K562 (cell line): Measurements from ENCODE around the gene PATJ. TPM values are rescaled to one million over a fixed set of nuclear protein-coding genes. Genes with fewer than 3 reads are reported as not detected.

Source experiments
- ATAC-seq: fragments of 200-7000 bp; cut with Tn5 transposase; 3 replicates; pipeline ENCODE4 v1.9.1; 2020; ENCODE audit warnings: moderate library complexity
- BruUV-seq: library from RNA; stranded (reverse); fragments of 400-500 nt; replicated peaks from 2 replicates; lab custom pipeline; 2021; lab: Mats Ljungman, UMichigan
- CTCF ChIA-PET: fragments of 300-600 bp; formaldehyde crosslinking; extraction: SDS; loops from one replicate; lab custom pipeline; 2021; ENCODE audit warnings: low intra/inter-chr PET ratio; lab: Yijun Ruan, JAX
- POLR2A ChIA-PET: fragments of 300-600, 350-650 bp; sonication (Branson Sonifier 250); formaldehyde crosslinking; extraction: SDS; loops from one replicate; lab custom pipeline; 2021; ENCODE audit warnings: antibody characterized with exemption, inconsistent platforms; lab: Yijun Ruan, JAX
- DNase-seq, 4 experiments: peaks; one replicate each; pipeline versions ENCODE4 v3.0.0 to v3.0.0-alpha.2; 2011 to 2018; ENCODE audit warnings: low spot score in 3 of 4, mixed read lengths in 3 of 4; ENCODE audit errors: extremely low read depth in 1 of 4
- FAIRE-seq: peaks from 2 replicates; lab custom pipeline; 2011; peaks lifted over from hg19 to GRCh38; lab: Jason Lieb, UNC
- H2AFZ ChIP-seq: 2 replicates; pipeline ENCODE4 v1.6.0; 2011; ENCODE audit warnings: low read depth, low read length, control low read depth, inconsistent platforms
- H3K27ac ChIP-seq: fragments of 200-600 bp; 3 replicates; pipeline ENCODE4 v1.8.0; 2011; ENCODE audit warnings: low read depth, mild to moderate bottlenecking, control low read depth, inconsistent platforms, low read length, moderate library complexity, mixed read lengths; ENCODE audit errors: extremely low read depth
- H3K27me3 ChIP-seq, 2 experiments: fragments of 300-600 bp in 1 of 2; 2 replicates in 1 of 2; 3 replicates in 1 of 2; pipeline versions ENCODE4 v1.6.0 to v1.8.0; 2011; ENCODE audit warnings: inconsistent platforms in 2 of 2, low read length in 2 of 2, mild to moderate bottlenecking in 1 of 2, mixed read lengths in 1 of 2, moderate library complexity in 1 of 2; ENCODE audit not compliant: control insufficient read depth in 2 of 2, insufficient read depth in 2 of 2
- H3K36me3 ChIP-seq: fragments of 300-600 bp; 3 replicates; pipeline ENCODE4 v1.8.0; 2011; ENCODE audit warnings: mild to moderate bottlenecking, low read length, inconsistent platforms; ENCODE audit not compliant: control insufficient read depth, insufficient read depth
- H3K4me1 ChIP-seq, 2 experiments: fragments of 200-600 bp in 1 of 2; replicated peaks in 1 of 2; 2 replicates in 1 of 2; 3 replicates in 1 of 2; pipeline versions ENCODE4 v1.5.1 to v1.8.0; 2011; ENCODE audit warnings: inconsistent platforms in 2 of 2, low read length in 2 of 2, mild to moderate bottlenecking in 1 of 2, mixed read lengths in 1 of 2, moderate library complexity in 1 of 2; ENCODE audit not compliant: control insufficient read depth in 2 of 2, insufficient read depth in 2 of 2
- H3K4me2 ChIP-seq: 2 replicates; pipeline ENCODE4 v1.6.1; 2011; ENCODE audit warnings: low read length, control low read depth, inconsistent platforms, mixed read lengths; ENCODE audit not compliant: insufficient read depth
- H3K4me3 ChIP-seq: fragments of 200-600 bp; sonication (generic), shearing (Covaris generic); 2 replicates; pipeline ENCODE4 v1.5.1; 2016; ENCODE audit warnings: control low read depth, inconsistent platforms
- H3K79me2 ChIP-seq: fragments of 200-600 bp; 3 replicates; pipeline ENCODE4 v1.8.0; 2011; ENCODE audit warnings: low read length, inconsistent platforms; ENCODE audit not compliant: control insufficient read depth, insufficient read depth
- H3K9ac ChIP-seq, 2 experiments: 2 replicates each; pipeline versions ENCODE4 v1.6.0 to v1.6.1; 2011; ENCODE audit warnings: low read depth in 2 of 2, low read length in 2 of 2, control low read depth in 1 of 2, inconsistent platforms in 1 of 2, mild to moderate bottlenecking in 1 of 2, mixed read lengths in 1 of 2; ENCODE audit not compliant: insufficient read depth in 1 of 2
- H3K9me1 ChIP-seq: one replicate; pipeline ENCODE4 v1.6.0; 2011; ENCODE audit warnings: inconsistent platforms, mild to moderate bottlenecking, low read length, moderate library complexity; ENCODE audit not compliant: control insufficient read depth, insufficient read depth
- H3K9me3 ChIP-seq: replicated peaks from 2 replicates; pipeline ENCODE4 v1.5.1; 2011; ENCODE audit warnings: low read depth, low read length, inconsistent platforms; ENCODE audit not compliant: control insufficient read depth, insufficient read depth
- H4K20me1 ChIP-seq: replicated peaks from 2 replicates; pipeline ENCODE4 v1.6.1; 2011; ENCODE audit warnings: low read length, inconsistent platforms, mixed read lengths; ENCODE audit not compliant: control insufficient read depth, insufficient read depth
- CBFA2T2 ChIP-seq: fragments of 450-650 bp; conservative IDR thresholded peaks from 2 replicates; pipeline ENCODE4 v1.6.1; 2017; ENCODE audit warnings: mild to moderate bottlenecking
- CEBPG ChIP-seq, 3 experiments: fragments of 200-800 bp in 1 of 3; sonication (Bioruptor generic) in 1 of 3; sonication (generic) in 1 of 3; formaldehyde crosslinking in 1 of 3; IDR thresholded peaks in 2 of 3; conservative IDR thresholded peaks in 1 of 3; 2 replicates each; pipeline versions ENCODE4 v1.6.1 to v1.8.0; 2016 to 2022; ENCODE audit warnings: missing compliant biosample characterization in 2 of 3, missing genetic modification characterization in 2 of 3, mild to moderate bottlenecking in 1 of 3, missing genetic modification reagents in 1 of 3
- FOXM1 ChIP-seq, 2 experiments: fragments of 450-650 bp in 1 of 2; sonication (generic) in 1 of 2; formaldehyde crosslinking in 1 of 2; IDR thresholded peaks; 2 replicates each; pipeline versions ENCODE4 v1.6.1 to v1.9.0; 2017 to 2022; ENCODE audit warnings: low read depth in 2 of 2, mild to moderate bottlenecking in 2 of 2, missing genetic modification reagents in 1 of 2, moderate library complexity in 1 of 2
- POU5F1 ChIP-seq: fragments of 150-350 bp; IDR thresholded peaks from 2 replicates; pipeline ENCODE4 v1.6.1; 2014; ENCODE audit warnings: borderline replicate concordance, low read length, low read depth, mild to moderate bottlenecking; ENCODE audit not compliant: partially characterized antibody
- SMARCA5 ChIP-seq: fragments of 450-650 bp; IDR thresholded peaks from 2 replicates; pipeline ENCODE4 v1.6.1; 2016
- SREBF2 ChIP-seq: sonication (generic); formaldehyde crosslinking; IDR thresholded peaks from 2 replicates; pipeline ENCODE4 v1.4.0; 2020; ENCODE audit warnings: mild to moderate bottlenecking, missing genetic modification reagents
- TCF3 ChIP-seq: sonication (generic); formaldehyde crosslinking; IDR thresholded peaks from 2 replicates; pipeline ENCODE4 v1.4.0; 2020; ENCODE audit warnings: mild to moderate bottlenecking, missing genetic modification reagents
- TCF7 ChIP-seq: sonication (generic); IDR thresholded peaks from 2 replicates; pipeline ENCODE4 v1.6.1; 2016; ENCODE audit warnings: antibody characterized with exemption, borderline replicate concordance
- ZNF354B ChIP-seq: fragments of 250-450 bp; sonication (Bioruptor Pico); IDR thresholded peaks from 2 replicates; pipeline ENCODE4 v1.4.0; 2020
- WGBS: fragments of 100-300 bp; shearing (Covaris generic); methylation state at CpG from one replicate; pipeline ENCODE4 v1.1.6; 2016; ENCODE audit warnings: low coverage, mixed read lengths; ENCODE audit not compliant: insufficient coverage; ENCODE audit errors: missing lambda C conversion rate; 5-methylcytosine and 5-hydroxymethylcytosine counted together
- in situ Hi-C: fragments of 300-500 bp; cut with MboI; formaldehyde crosslinking; loops from 4 replicates; pipeline ENCODE4 v1.15.0; 2018; ENCODE audit warnings: inconsistent platforms, mixed read lengths
- intact Hi-C: fragments of 100-400 bp; cut with micrococcal nuclease; formaldehyde crosslinking; loops from 2 replicates; pipeline ENCODE4 v1.14.2; 2022
- polyA plus RNA-seq, 8 experiments: library from polyadenylated mRNA; depleted of rRNA in 4 of 8; stranded (reverse) in 5 of 8; unstranded in 3 of 8; fragments of >200 nt; fragmentation: Nextera tagmentation in 2 of 8; fragmentation: Illumina TruSeq in 1 of 8; extraction: Ambion mirVana in 2 of 8; extraction: Trizol in 1 of 8; gene quantifications; 2 replicates each; pipeline versions ENCODE4 v1.2.1 to v1.2.3, GENCODE V29; 2011 to 2014; ENCODE audit warnings: inconsistent platforms in 1 of 8, missing spikeins in 1 of 8
- total RNA-seq, 7 experiments: library from RNA; depleted of rRNA in 6 of 7; stranded (reverse); fragments of >200 nt in 6 of 7; fragmentation: Illumina TruSeq in 2 of 7; extraction: Trizol in 2 of 7; gene quantifications; 2 replicates each; pipeline versions ENCODE4 v1.2.1 to v1.2.3, GENCODE V29; 2011 to 2021; ENCODE audit warnings: low replicate concordance in 1 of 7

The PATJ gene
- total and polyA plus RNA-seq, 9 of the 15 experiments (the other 6 are each of a cell fraction or from before 2014, with no cell fraction given) = 0.22 TPM; not detected in 8

GRCh38 chr1:61699911-61700851 is 42.1 kb upstream of the PATJ start:
- POLR2A ChIA-PET = no interaction called here
- no peak overlapping the region for H3K9ac ChIP-seq
- no peak for ATAC-seq
- intact Hi-C loops (no loop called here), in situ Hi-C loops (no loop called here)
- no peaks in the 10 kb centered on the region for H3K9me3 ChIP-seq
- no peaks in the 10 kb centered on the region for H3K9me1 ChIP-seq
- CTCF ChIA-PET = no interaction called here
- no peaks in the 10 kb centered on the region for H3K4me1 ChIP-seq
- DNase-seq = no peak
- FAIRE-seq = no peak
- H3K4me3 ChIP-seq = no peak overlapping the region
- peaks cover 58% of the 10 kb centered on the region for H3K36me3 ChIP-seq
- H3K27me3 ChIP-seq = no peaks in the 10 kb centered on the region
- WGBS = 85% methylated on average over 3 of the region's 3 CpGs
- TF ChIP-seq POU5F1 (no peak), SREBF2 (CRISPR knock-in tag) (no peak), ZNF354B (no peak), FOXM1 (IDR thresholded peaks at IDR 0.05; ENCODE audit: low read depth) (no peak), FOXM1 (CRISPR knock-in tag; IDR thresholded peaks at IDR 0.05; ENCODE audit: low read depth) (no peak), TCF3 (CRISPR knock-in tag) (no peak), TCF7 (no peak), SMARCA5 (no peak), CEBPG (CRISPR knock-in tag; IDR thresholded peaks at IDR 0.05) (no peak), CEBPG (tag; conservative IDR thresholded peaks at IDR 0.05 in 1 of 2, IDR thresholded peaks at IDR 0.05 in 1 of 2) (no peak), CBFA2T2 (no peak)
- H2AFZ ChIP-seq = no peak overlapping the region
- no peak overlapping the region for H3K27ac ChIP-seq
- no peaks in the 10 kb centered on the region for H3K79me2 ChIP-seq
- no peaks in the 10 kb centered on the region for H4K20me1 ChIP-seq
- TSS peak; percentile 12 for BruUV-seq
- no peak overlapping the region for H3K4me2 ChIP-seq
